GM18858 (cell line): Measurements from ENCODE around the gene SPOCD1.

Experiments
- ATAC-seq: cut with Tn5 transposase; IDR thresholded peaks from one replicate; pipeline ENCODE4 v1.9.1; 2021; ENCODE audit not compliant: unreplicated experiment

SPOCD1 gene

GRCh38 chr1:31773861-31774260 is 42.0 kb downstream of the SPOCD1 start:
- no peak for ATAC-seq

GRCh38 chr1:31772669-31773248 is 43.1 kb downstream of the SPOCD1 start:
- ATAC-seq, result no peak

- ATAC-seq, result no peak
These were observed 43.7 kb downstream of the SPOCD1 start for GRCh38 chr1:31771891-31772668.

- no peak for ATAC-seq
These were observed 46.0 kb downstream of the SPOCD1 start for GRCh38 chr1:31769720-31770390.

- no peak for ATAC-seq
These were observed 46.7 kb downstream of the SPOCD1 start for GRCh38 chr1:31768939-31769704.

- no peak for ATAC-seq
These were observed 47.4 kb downstream of the SPOCD1 start for GRCh38 chr1:31768407-31768907.

GRCh38 chr1:31767225-31767624 is 48.6 kb downstream of the SPOCD1 start:
- ATAC-seq, result no peak

GRCh38 chr1:31765516-31765915 is 50.3 kb downstream of the SPOCD1 start:
- ATAC-seq, result no peak

GRCh38 chr1:31765041-31765467 is 50.8 kb downstream of the SPOCD1 start:
- ATAC-seq, result no peak

GRCh38 chr1:31764312-31765040 is 51.3 kb downstream of the SPOCD1 start, which contains the start of gene ADGRB2:
Gene ADGRB2 (minus strand): TSS chr1:31764340. CDS start chr1:31757221, 7,119 bp downstream.
- no peak for ATAC-seq

- ATAC-seq, result no peak
These were observed 52.0 kb downstream of the SPOCD1 start for GRCh38 chr1:31763671-31764311.

GRCh38 chr1:31762726-31763670 is 52.8 kb downstream of the SPOCD1 start:
- no peak for ATAC-seq

GRCh38 chr1:31762323-31762722 is 53.5 kb downstream of the SPOCD1 start:
- no peak for ATAC-seq

- ATAC-seq, result no peak
These were observed 53.9 kb downstream of the SPOCD1 start for GRCh38 chr1:31761883-31762282.

- no peak for ATAC-seq
These were observed 55.1 kb downstream of the SPOCD1 start for GRCh38 chr1:31760471-31761470.

GRCh38 chr1:31759298-31760023 is 56.4 kb downstream of the SPOCD1 start:
- ATAC-seq, result no peak

- no peak for ATAC-seq
These were observed 57.0 kb downstream of the SPOCD1 start for GRCh38 chr1:31758823-31759222.
